Left renal cortex interstitium (tissue), 4 donors: ENCODE data around the gene HDAC11. TPM values are rescaled to one million over a fixed set of nuclear protein-coding genes. Genes with fewer than 3 reads are reported as not detected.
"Not testable (repeated sequence)": the region's sequence is repeated elsewhere in the genome, so short reads cannot be mapped to it uniquely, and the experiment has no call there.

Source experiments
- DNase-seq, 4 donors: peaks; one replicate each; pipeline ENCODE4 v3.0.0-alpha.2; 2013; ENCODE audit warnings: low read depth in 4 of 4, low spot score in 2 of 4, missing footprints in 1 of 4
- polyA plus RNA-seq, 4 donors: library from polyadenylated mRNA; unstranded; fragments of 120-200 nt; gene quantifications; one replicate each; pipeline ENCODE4 v1.2.1, GENCODE V29; 2013; ENCODE audit not compliant: insufficient read length in 4 of 4

HDAC11 gene
- polyA plus RNA-seq, 4 donors = 22.2 to 25.4 (median 23.3) TPM

- DNase-seq = no peak
These were observed 14.8 kb upstream of the HDAC11 start for GRCh38 chr3:13465236-13465873.

GRCh38 chr3:13466781-13467180 is 13.3 kb upstream of the HDAC11 start:
- DNase-seq = no peak

- DNase-seq = no peak
These were observed 9.1 kb upstream of the HDAC11 start for GRCh38 chr3:13470894-13471574.

- no peak for DNase-seq
These were observed 7.8 kb upstream of the HDAC11 start for GRCh38 chr3:13472286-13472685.

GRCh38 chr3:13473020-13473419 is 7.1 kb upstream of the HDAC11 start:
- DNase-seq = no peak

GRCh38 chr3:13474021-13474420 is 6.1 kb upstream of the HDAC11 start:
- no peak for DNase-seq

- no peak for DNase-seq
These were observed 5.3 kb upstream of the HDAC11 start for GRCh38 chr3:13474776-13475303.

GRCh38 chr3:13475871-13476590 is 4.1 kb upstream of the HDAC11 start:
- no peak for DNase-seq

GRCh38 chr3:13477943-13478342 is 2.2 kb upstream of the HDAC11 start:
- no peak for DNase-seq

GRCh38 chr3:13479332-13479581 is 849 bp upstream of the HDAC11 start:
- DNase-seq = no peak

- no peak for DNase-seq
These were observed 523 bp downstream of the HDAC11 start for GRCh38 chr3:13480340-13481318.

GRCh38 chr3:13482106-13482690 is 2.1 kb downstream of the HDAC11 start:
- DNase-seq = no peak

- DNase-seq = no peak
These were observed 3.2 kb downstream of the HDAC11 start for GRCh38 chr3:13483286-13483685.

GRCh38 chr3:13483988-13484695 is 4.0 kb downstream of the HDAC11 start:
- no peak for DNase-seq

- DNase-seq = peak in 3 of 4 donors; percentile 48 to 79 (median 72)
These were observed 4.9 kb downstream of the HDAC11 start for GRCh38 chr3:13484851-13485590.

- not testable (repeated sequence) for DNase-seq
These were observed 5.8 kb downstream of the HDAC11 start for GRCh38 chr3:13485630-13486562.

GRCh38 chr3:13487403-13487802 is 7.3 kb downstream of the HDAC11 start:
- no peak for DNase-seq
